T-helper 1 cell treated with Interleukin-12 subunit alpha and Interleukin-12 subunit beta and Interleukin-4 antibody, amounts not matched to agents 30 μg/mL and 1 μg/mL, for 36 hours (primary cell): ENCODE measurements around the gene OR10H3.

Experiments used
- H3K27ac Mint-ChIP-seq: one replicate; pipeline ENCODE4 v1.8.0; 2021; ENCODE audit warnings: mild to moderate bottlenecking, mixed read lengths
- H3K27me3 Mint-ChIP-seq: one replicate; pipeline ENCODE4 v1.8.0; 2021; ENCODE audit warnings: low read depth, mixed read lengths
- H3K36me3 Mint-ChIP-seq: one replicate; pipeline ENCODE4 v1.8.0; 2021; ENCODE audit warnings: low read depth, mixed read lengths
- H3K4me1 Mint-ChIP-seq: one replicate; pipeline ENCODE4 v1.8.0; 2021; ENCODE audit warnings: low read depth, mixed read lengths
- H3K4me3 Mint-ChIP-seq: one replicate; pipeline ENCODE4 v1.8.0; 2021; ENCODE audit warnings: mild to moderate bottlenecking, moderate library complexity, mixed read lengths
- H3K9me3 Mint-ChIP-seq: one replicate; pipeline ENCODE4 v1.8.0; 2021; ENCODE audit warnings: mixed read lengths

Gene OR10H3

DNA sequence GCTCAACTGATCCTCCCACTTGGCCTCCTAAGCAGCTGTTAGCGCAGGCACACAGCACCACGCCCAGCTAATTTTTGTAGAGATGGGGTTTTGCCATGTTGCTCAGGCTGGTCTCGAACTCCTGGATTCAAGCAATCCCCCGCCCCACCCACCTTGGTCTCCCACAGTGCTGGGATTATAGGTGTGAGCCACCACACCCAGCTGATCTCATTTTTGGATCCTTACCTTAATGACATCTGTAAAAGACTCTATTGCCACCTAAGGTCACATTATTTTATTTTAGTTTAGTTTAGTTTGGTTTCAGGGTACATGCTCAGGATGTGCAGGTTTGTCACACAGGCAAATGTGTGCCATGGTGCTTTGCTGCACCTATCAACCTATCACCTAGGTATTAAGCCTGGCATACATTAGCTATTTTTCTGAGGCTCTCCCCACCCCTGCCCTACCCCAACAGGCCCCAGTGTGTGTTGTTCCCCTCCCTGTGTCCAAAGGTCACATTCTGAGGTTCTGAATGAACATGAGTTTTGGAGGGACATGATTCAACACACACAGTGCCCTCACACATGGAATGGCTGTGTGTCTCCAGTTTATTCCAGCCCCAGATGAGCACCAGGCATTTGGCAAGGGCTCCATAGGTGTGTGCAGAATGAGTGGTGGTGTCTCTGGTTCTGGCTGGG lies 50.9 kb downstream of the OR10H3 start:
- Mint-ChIP-seq H3K27ac (no peak overlapping the region), H3K36me3 (no peaks in the 10 kb centered on the region), H3K4me3 (no peak overlapping the region), H3K4me1 (no peaks in the 10 kb centered on the region), H3K9me3 (no peaks in the 10 kb centered on the region), H3K27me3 (peaks cover 3% of the 10 kb centered on the region)

- Mint-ChIP-seq H3K27me3 (peaks cover 3% of the 10 kb centered on the region), H3K4me3 (no peak overlapping the region), H3K36me3 (no peaks in the 10 kb centered on the region), H3K4me1 (no peaks in the 10 kb centered on the region), H3K9me3 (no peaks in the 10 kb centered on the region), H3K27ac (no peak overlapping the region)
These were observed 52.3 kb downstream of the OR10H3 start for GRCh38 chr19:15790096-15790495.
